HepG2 (cell line): ENCODE measurements around the gene TGM5. TPM values are rescaled to one million over a fixed set of nuclear protein-coding genes. Genes with fewer than 3 reads are reported as not detected.
"Not testable (repeated sequence)": the region's sequence is repeated elsewhere in the genome, so short reads cannot be mapped to it uniquely, and the experiment has no call there.

Experiments
- ATAC-seq: fragments of 200-7000 bp; cut with Tn5 transposase; 3 replicates; pipeline ENCODE4 v1.9.1; 2020; ENCODE audit warnings: mild to moderate bottlenecking, moderate library complexity
- BruUV-seq: library from RNA; stranded (reverse); fragments of 400-500 nt; replicated peaks from 2 replicates; lab custom pipeline; 2021; lab: Mats Ljungman, UMichigan
- CTCF ChIA-PET: fragments of 300-600 bp; formaldehyde crosslinking; extraction: SDS; loops from one replicate; lab custom pipeline; 2021; ENCODE audit warnings: low total read pairs, inconsistent platforms, low intra/inter-chr PET ratio; lab: Yijun Ruan, JAX
- POLR2A ChIA-PET: fragments of 350-600 bp; sonication (Branson Sonifier 250); formaldehyde crosslinking; loops from one replicate; lab custom pipeline; 2020; ENCODE audit warnings: antibody characterized with exemption, inconsistent platforms; lab: Yijun Ruan, JAX
- DNase-seq: peaks from one replicate; pipeline ENCODE4 v3.0.0-alpha.2; 2015; ENCODE audit warnings: low spot score
- FAIRE-seq: peaks from 3 replicates; lab custom pipeline; 2011; peaks lifted over from hg19 to GRCh38; lab: Jason Lieb, UNC
- H2AFZ ChIP-seq: one replicate; pipeline ENCODE4 v1.6.1; 2011; ENCODE audit warnings: low read length, inconsistent platforms
- H3K27ac ChIP-seq: fragments of 300-600 bp; 3 replicates; pipeline ENCODE4 v1.8.0; 2011; ENCODE audit warnings: mixed run types, mild to moderate bottlenecking, mixed read lengths, low read length, inconsistent platforms; ENCODE audit not compliant: insufficient read depth; ENCODE audit errors: extremely low read length
- H3K27me3 ChIP-seq, 2 experiments: fragments of 200-600 bp in 1 of 2; 2 replicates in 1 of 2; 3 replicates in 1 of 2; pipeline versions ENCODE4 v1.6.0 to v1.8.0; 2011; ENCODE audit warnings: low read length in 2 of 2, mild to moderate bottlenecking in 2 of 2, moderate library complexity in 2 of 2, inconsistent platforms in 1 of 2; ENCODE audit not compliant: insufficient read depth in 2 of 2, control insufficient read depth in 1 of 2
- H3K36me3 ChIP-seq, 2 experiments: fragments of 200-600 bp in 1 of 2; replicated peaks in 1 of 2; 2 replicates in 1 of 2; 3 replicates in 1 of 2; pipeline versions ENCODE4 v1.5.1 to v1.8.0; 2011; ENCODE audit warnings: low read length in 2 of 2, inconsistent platforms in 1 of 2; ENCODE audit not compliant: insufficient read depth in 2 of 2, control insufficient read depth in 1 of 2
- H3K4me1 ChIP-seq: 2 replicates; pipeline ENCODE4 v1.5.1; 2012; ENCODE audit warnings: low read length, inconsistent platforms; ENCODE audit not compliant: insufficient read depth
- H3K4me2 ChIP-seq: 2 replicates; pipeline ENCODE4 v1.6.0; 2011; ENCODE audit warnings: low read depth, low read length, inconsistent platforms
- H3K4me3 ChIP-seq, 3 experiments: fragments of 200-600 bp in 1 of 3; sonication (generic), shearing (Covaris generic) in 1 of 3; replicated peaks in 1 of 3; 2 replicates each; pipeline ENCODE4 v1.5.1; 2011 to 2016; ENCODE audit warnings: low read length in 3 of 3, inconsistent platforms in 2 of 3, low read depth in 2 of 3, mild to moderate bottlenecking in 2 of 3, control low read depth in 1 of 3, mixed read lengths in 1 of 3; ENCODE audit not compliant: insufficient read depth in 1 of 3
- H3K79me2 ChIP-seq: one replicate; pipeline ENCODE4 v1.6.1; 2011; ENCODE audit warnings: low read length, inconsistent platforms; ENCODE audit not compliant: insufficient read depth
- H3K9ac ChIP-seq: 2 replicates; pipeline ENCODE4 v1.6.0; 2011; ENCODE audit warnings: mild to moderate bottlenecking, low read depth, low read length, inconsistent platforms; ENCODE audit not compliant: insufficient read depth
- H3K9me3 ChIP-seq: 2 replicates; pipeline ENCODE4 v1.5.1; 2012; ENCODE audit warnings: mild to moderate bottlenecking, low read length
- H4K20me1 ChIP-seq: 2 replicates; pipeline ENCODE4 v1.6.0; 2011; ENCODE audit warnings: inconsistent platforms, mild to moderate bottlenecking, low read length, moderate library complexity; ENCODE audit not compliant: insufficient read depth
- ETS1 ChIP-seq: sonication (generic); formaldehyde crosslinking; IDR thresholded peaks from 2 replicates; pipeline ENCODE4 v1.4.0; 2020; ENCODE audit warnings: missing genetic modification reagents
- MTERF4 ChIP-seq: sonication (generic); formaldehyde crosslinking; IDR thresholded peaks from 2 replicates; pipeline ENCODE4 v1.8.0; 2023; ENCODE audit warnings: mild to moderate bottlenecking, missing genetic modification reagents
- NCOA2 ChIP-seq: sonication (generic); formaldehyde crosslinking; IDR thresholded peaks from 2 replicates; pipeline ENCODE4 v1.8.0; 2022; ENCODE audit warnings: inconsistent platforms
- NKX3-1 ChIP-seq: sonication (generic); formaldehyde crosslinking; IDR thresholded peaks from 2 replicates; pipeline ENCODE4 v1.5.0; 2020; ENCODE audit warnings: missing genetic modification reagents
- NRL ChIP-seq: sonication (generic); formaldehyde crosslinking; IDR thresholded peaks from 2 replicates; pipeline ENCODE4 v1.5.0; 2020; ENCODE audit warnings: missing genetic modification reagents, mild to moderate bottlenecking, moderate library complexity, borderline replicate concordance
- RFX1 ChIP-seq: fragments of 450-650 bp; IDR thresholded peaks from 2 replicates; pipeline ENCODE4 v1.6.1; 2017
- U2AF1 ChIP-seq: fragments of 200-400 bp; formaldehyde crosslinking; optimal IDR thresholded peaks from 2 replicates; pipeline ENCODE3; 2017; ENCODE audit warnings: mild to moderate bottlenecking, low read depth, low read length
- ZFP36 ChIP-seq: fragments of 150-350 bp; IDR thresholded peaks from 2 replicates; pipeline ENCODE4 v1.6.1; 2018; ENCODE audit warnings: borderline replicate concordance, low read length, low read depth; ENCODE audit not compliant: partially characterized antibody
- ZNF138 ChIP-seq: sonication (generic); formaldehyde crosslinking; IDR thresholded peaks from 2 replicates; pipeline ENCODE4 v1.5.0; 2020; ENCODE audit warnings: mild to moderate bottlenecking, low read depth, missing genetic modification reagents
- ZNF264 ChIP-seq: sonication (generic); formaldehyde crosslinking; IDR thresholded peaks from 2 replicates; pipeline ENCODE4 v1.4.0; 2020; ENCODE audit warnings: missing genetic modification reagents
- ZNF766 ChIP-seq: sonication (generic); formaldehyde crosslinking; IDR thresholded peaks from 2 replicates; pipeline ENCODE4 v1.5.0; 2020; ENCODE audit warnings: missing genetic modification reagents, borderline replicate concordance
- ZNF839 ChIP-seq: sonication (generic); formaldehyde crosslinking; IDR thresholded peaks from 2 replicates; pipeline ENCODE4 v1.4.0; 2020; ENCODE audit warnings: missing genetic modification reagents, mild to moderate bottlenecking, borderline replicate concordance
- WGBS: methylation state at CpG from one replicate; pipeline ENCODE4 v1.1.6; 2017; ENCODE audit warnings: low lambda C conversion rate; 5-methylcytosine and 5-hydroxymethylcytosine counted together
- in situ Hi-C: cut with HindIII; loops from 2 replicates; pipeline ENCODE4 v1.10.0; 2017; ENCODE audit warnings: low pct_unique_long_range_greater_than_20kb; ENCODE audit not compliant: extremely low pct_ligation_motif_present
- intact Hi-C: fragments of 100-400 bp; cut with micrococcal nuclease; formaldehyde crosslinking; loops from one replicate; pipeline ENCODE4 v1.10.0; 2022; ENCODE audit not compliant: unreplicated experiment
- polyA plus RNA-seq, 8 experiments: library from polyadenylated mRNA; depleted of rRNA in 3 of 8; stranded (reverse) in 7 of 8; unstranded in 1 of 8; fragments of >200 nt; fragmentation: Illumina TruSeq in 4 of 8; extraction: Trizol in 4 of 8; gene quantifications; 2 replicates each; pipeline versions ENCODE4 v1.2.1 to v1.2.3, GENCODE V29; 2011 to 2016; ENCODE audit warnings: low read depth in 4 of 8, missing spikeins in 1 of 8, mixed read lengths in 1 of 8; ENCODE audit not compliant: insufficient read depth in 1 of 8
- total RNA-seq, 5 experiments: library from RNA; depleted of rRNA; stranded (reverse); fragments of >200 nt; fragmentation: Illumina TruSeq; extraction: Trizol; gene quantifications; 2 replicates each; pipeline ENCODE4 v1.2.3, GENCODE V29; 2016; ENCODE audit warnings: low read depth in 1 of 5

Gene TGM5
- total and polyA plus RNA-seq, 2 of the 13 experiments (the other 11 are each of a cell fraction or from before 2014, with no cell fraction given), result 0.18 to 0.65 TPM

GRCh38 chr15:43198992-43199391, 67.7 kb downstream of the TGM5 start:
- ATAC-seq (no peak), FAIRE-seq (no peak), DNase-seq (no peak)
- Histone ChIP-seq H3K36me3 (peaks cover 1 to 7% of the 10 kb centered on the region in 2 experiments; a peak in 2 of 5 replicates), H3K79me2 (no peaks in the 10 kb centered on the region), H3K4me1 (peaks cover 3% of the 10 kb centered on the region), H3K4me3 (no peak overlapping the region), H3K9me3 (no peaks in the 10 kb centered on the region), H3K27me3 (peaks cover 0 to 12% of the 10 kb centered on the region in 2 experiments; a peak in 1 of 5 replicates), H4K20me1 (no peaks in the 10 kb centered on the region), H2AFZ (no peak overlapping the region), H3K27ac (no peak overlapping the region), H3K9ac (no peak overlapping the region), H3K4me2 (no peak overlapping the region)
- BruUV-seq, result no TSS peak
- ChIA-PET CTCF (no interaction called here), POLR2A (no interaction called here)
- TF ChIP-seq ZNF839, result no peak
- no peak for TF ChIP-seq NCOA2 (CRISPR knock-in tag)
- no peak for TF ChIP-seq U2AF1
- no peak for TF ChIP-seq ZNF766 (CRISPR knock-in tag)
- TF ChIP-seq RFX1, result no peak
- TF ChIP-seq ZNF138 (CRISPR knock-in tag), result no peak
- no peak for TF ChIP-seq ETS1 (CRISPR knock-in tag)
- no peak for TF ChIP-seq NKX3-1
- TF ChIP-seq ZFP36, result no peak
- TF ChIP-seq ZNF264, result no peak
- TF ChIP-seq NRL (CRISPR knock-in tag), result no peak
- TF ChIP-seq MTERF4 (CRISPR knock-in tag), result no peak
- 80% methylated on average over 1 of the region's 3 CpGs for WGBS
- in situ Hi-C loops (no loop called here), intact Hi-C loops (no loop called here)

GRCh38 chr15:43198556-43198955, 68.2 kb downstream of the TGM5 start:
- 97% methylated on average over 1 of the region's 4 CpGs for WGBS
- H3K27ac ChIP-seq, CTCF ChIA-PET, ATAC-seq, H4K20me1 ChIP-seq, H3K9ac ChIP-seq, FAIRE-seq, H3K79me2 ChIP-seq, BruUV-seq, intact Hi-C loops, H3K4me3 ChIP-seq, POLR2A ChIA-PET, H3K36me3 ChIP-seq, H2AFZ ChIP-seq, H3K9me3 ChIP-seq, DNase-seq, in situ Hi-C loops, H3K4me2 ChIP-seq, H3K4me1 ChIP-seq: not testable (repeated sequence)
- H3K27me3 ChIP-seq, result peaks cover 0 to 10% of the 10 kb centered on the region in 2 experiments; a peak in 1 of 5 replicates

- H3K27ac ChIP-seq, H3K9me3 ChIP-seq, BruUV-seq, H3K79me2 ChIP-seq, in situ Hi-C loops, H3K9ac ChIP-seq, H2AFZ ChIP-seq, FAIRE-seq, CTCF ChIA-PET, DNase-seq, H4K20me1 ChIP-seq, H3K4me2 ChIP-seq, ATAC-seq, H3K27me3 ChIP-seq, intact Hi-C loops, H3K4me3 ChIP-seq, POLR2A ChIA-PET, H3K4me1 ChIP-seq: not testable (repeated sequence)
- 94% methylated on average over 3 of the region's 3 CpGs for WGBS
- H3K36me3 ChIP-seq, result peaks cover 4 to 14% of the 10 kb centered on the region in 2 experiments; a peak in 4 of 5 replicates
These were observed 69.0 kb downstream of the TGM5 start for GRCh38 chr15:43197773-43198172.
